SK-N-MC (cell line): ENCODE data around the gene NLRX1.
"Not testable (repeated sequence)": the region's sequence is repeated elsewhere in the genome, so short reads cannot be mapped to it uniquely, and the experiment has no call there.

Source experiments
- EZH2 ChIP-seq: fragments of 200-600 bp; sonication (generic); IDR thresholded peaks from one replicate; pipeline ENCODE4 v1.6.1; 2017; ENCODE audit warnings: antibody characterized with exemption
- FOXP2 ChIP-seq: optimal IDR thresholded peaks from 2 replicates; pipeline ENCODE3; 2011; ENCODE audit warnings: mild to moderate bottlenecking, moderate library complexity; ENCODE audit not compliant: insufficient read depth; ENCODE audit errors: extremely low read length, control extremely low read depth
- POLR2AphosphoS5 ChIP-seq: IDR thresholded peaks from 2 replicates; pipeline ENCODE4 v1.6.1; 2012; ENCODE audit warnings: mild to moderate bottlenecking, low read depth, low read length, borderline replicate concordance

- TF ChIP-seq EZH2, POLR2AphosphoS5, FOXP2: not testable (repeated sequence)
These were observed 29.2 kb upstream of the NLRX1 start for GRCh38 chr11:119139276-119139675.
